Measurements from ENCODE around the gene TNS3. TPM values are rescaled to one million over a fixed set of nuclear protein-coding genes. Genes with fewer than 3 reads are reported as not detected.
A peak's percentile ranks its signal among the peaks of the same experiment; 100 is the strongest.

TNS3 gene
- total and polyA plus RNA-seq, 9 of the 15 experiments (the other 6 are each of a cell fraction or from before 2014, with no cell fraction given): 0.20 TPM; not detected in 8

GRCh38 chr7:47294556-47295222 lies 287.2 kb downstream of the TNS3 start:
- WGBS (ENCODE audit: insufficient coverage, low coverage, missing lambda C conversion rate): 3% methylated on average over 4 of the region's 4 CpGs
- H3K4me1 ChIP-seq (replicated peaks in 1 of 2; ENCODE audit: control insufficient read depth in 2 of 2, insufficient read depth in 2 of 2, low read length in 2 of 2): peaks cover 0 to 2% of the 10 kb centered on the region in 2 experiments; a peak in 1 of 5 replicates
- H3K27ac ChIP-seq (ENCODE audit: extremely low read depth, low read depth, low read length): no peak overlapping the region
- no peak for ATAC-seq
- in situ Hi-C loops (cut with MboI): no loop called here
- H4K20me1 ChIP-seq (replicated peaks; ENCODE audit: control insufficient read depth, insufficient read depth, low read length): no peaks in the 10 kb centered on the region
- FAIRE-seq: no peak
- no peak overlapping the region for H3K4me2 ChIP-seq (ENCODE audit: insufficient read depth, low read length)
- DNase-seq (ENCODE audit: extremely low read depth in 1 of 4, low spot score in 3 of 4): no peak
- H3K27me3 ChIP-seq (ENCODE audit: control insufficient read depth in 2 of 2, insufficient read depth in 2 of 2, low read length in 2 of 2): peaks cover 0 to 10% of the 10 kb centered on the region in 2 experiments; a peak in 3 of 5 replicates
- H3K79me2 ChIP-seq (ENCODE audit: control insufficient read depth, insufficient read depth, low read length): no peaks in the 10 kb centered on the region
- intact Hi-C loops (cut with micrococcal nuclease): no loop called here
- no peak for TF ChIP-seq HOXB6 (CRISPR knock-in tag; IDR thresholded peaks at IDR 0.05; ENCODE audit: borderline replicate concordance)
- no peak for TF ChIP-seq ZNF717 (CRISPR knock-in tag; IDR thresholded peaks at IDR 0.05)
- TF ChIP-seq ZNF316 (IDR thresholded peaks at IDR 0.05): peak; percentile 74
- TF ChIP-seq MAFF (IDR thresholded peaks at IDR 0.05; ENCODE audit: low read length): peak; percentile 73
- TF ChIP-seq C11orf30 (IDR thresholded peaks at IDR 0.05; ENCODE audit: low read depth): peak; percentile 62
- peak; percentile 70 for TF ChIP-seq MAFK (IDR thresholded peaks at IDR 0.05; ENCODE audit: low read length)
- peak; percentile 75 for TF ChIP-seq MAFG (tag; conservative IDR thresholded peaks at IDR 0.05)
- TF ChIP-seq ZNF551 (CRISPR knock-in tag; IDR thresholded peaks at IDR 0.05): no peak
- TF ChIP-seq ASH1L (IDR thresholded peaks at IDR 0.05; ENCODE audit: borderline replicate concordance, low read depth, partially characterized antibody): no peak
- no TSS peak for BruUV-seq (replicated peaks)
- CTCF ChIA-PET (ENCODE audit: low intra/inter-chr PET ratio): no interaction called here
- H3K4me3 ChIP-seq: no peak overlapping the region
- no peaks in the 10 kb centered on the region for H3K9me1 ChIP-seq (ENCODE audit: control insufficient read depth, insufficient read depth, low read length)
- H2AFZ ChIP-seq (ENCODE audit: low read depth, low read length): no peak overlapping the region
- POLR2A ChIA-PET: interaction anchor here (0.5 to 1.0 kb wide), 2 partner anchors 10 to 76 kb away, joined by 4 read pairs; no protein-coding TSS in a partner anchor
- H3K36me3 ChIP-seq (ENCODE audit: control insufficient read depth, insufficient read depth, low read length): no peaks in the 10 kb centered on the region
- no peak overlapping the region for H3K9ac ChIP-seq (ENCODE audit: insufficient read depth in 1 of 2, low read depth in 2 of 2, low read length in 2 of 2)
- H3K9me3 ChIP-seq (replicated peaks; ENCODE audit: control insufficient read depth, insufficient read depth, low read depth, low read length): no peaks in the 10 kb centered on the region
